Left lobe of liver (tissue), 2 donors: Measurements from ENCODE around the gene HOXD11. TPM values are rescaled to one million over a fixed set of nuclear protein-coding genes. Genes with fewer than 3 reads are reported as not detected.

Experiments
- ATAC-seq: fragments of 200-7000 bp; cut with Tn5 transposase; one replicate; pipeline ENCODE4 v1.9.1; 2020; ENCODE audit warnings: mild to moderate bottlenecking, moderate library complexity
- DNase-seq: peaks from one replicate; pipeline ENCODE4 v3.0.0-alpha.2; 2020; ENCODE audit warnings: low spot score
- total RNA-seq: library from RNA; stranded (reverse); gene quantifications from one replicate; pipeline ENCODE4 v1.2.1, GENCODE V29; 2021
- donor health status: DM: no; HTN: no; CAD: no; lungs with moderate emphysema.
- donor health status: DM: no; HTN: yes; CAD: no.

Gene HOXD11
- total RNA-seq, 1 donor from 2014 or later, result not detected

- ATAC-seq (no peak), DNase-seq (no peak)
These were observed 13.8 kb upstream of the HOXD11 start for GRCh38 chr2:176093145-176093897.

- no peak for DNase-seq
These were observed 13.2 kb upstream of the HOXD11 start for GRCh38 chr2:176093898-176094249.

GRCh38 chr2:176094349-176094748 is 12.7 kb upstream of the HOXD11 start:
- no peak for ATAC-seq
- DNase-seq, result no peak

More at GRCh38 chr2:176093898-176094249, 13.2 kb upstream of the HOXD11 start:
- no peak for ATAC-seq

- ATAC-seq (no peak), DNase-seq (no peak)
These were observed 11.7 kb upstream of the HOXD11 start for GRCh38 chr2:176095421-176095820.

- DNase-seq, result no peak
- no peak for ATAC-seq
These were observed 10.7 kb upstream of the HOXD11 start for GRCh38 chr2:176096243-176096985.

- ATAC-seq, result peak; percentile 97
- peak; percentile 70 for DNase-seq
These were observed 9.9 kb upstream of the HOXD11 start for GRCh38 chr2:176096986-176097819.

GRCh38 chr2:176097820-176098365 is 9.2 kb upstream of the HOXD11 start:
- DNase-seq, result no peak
- no peak for ATAC-seq

GRCh38 chr2:176098366-176099158 is 8.5 kb upstream of the HOXD11 start:
- DNase-seq (no peak), ATAC-seq (no peak)

GRCh38 chr2:176099159-176099727 is 7.8 kb upstream of the HOXD11 start:
- ATAC-seq (no peak), DNase-seq (no peak)

GRCh38 chr2:176099728-176100546 is 7.1 kb upstream of the HOXD11 start, which contains the start of gene HOXD12:
HOXD12 (plus strand) TSS chr2:176099795; CDS start chr2:176099802, 7 bp downstream.
- DNase-seq (no peak), ATAC-seq (no peak)

- no peak for DNase-seq
- no peak for ATAC-seq
These were observed 6.4 kb upstream of the HOXD11 start for GRCh38 chr2:176100547-176101140.

GRCh38 chr2:176101216-176101830 is 5.8 kb upstream of the HOXD11 start:
- DNase-seq (no peak), ATAC-seq (no peak)

- ATAC-seq, result no peak
These were observed 5.2 kb upstream of the HOXD11 start for GRCh38 chr2:176101842-176102241.

GRCh38 chr2:176102309-176102866 is 4.7 kb upstream of the HOXD11 start:
- ATAC-seq (no peak), DNase-seq (no peak)

More at GRCh38 chr2:176101842-176102241, 5.2 kb upstream of the HOXD11 start:
- no peak for DNase-seq

- DNase-seq (no peak), ATAC-seq (no peak)
These were observed 3.9 kb upstream of the HOXD11 start for GRCh38 chr2:176103194-176103593.

GRCh38 chr2:176103742-176104315 is 3.3 kb upstream of the HOXD11 start:
- ATAC-seq (no peak), DNase-seq (no peak)

- no peak for DNase-seq
- ATAC-seq, result no peak
These were observed 2.6 kb upstream of the HOXD11 start for GRCh38 chr2:176104316-176105077.
